K562 (cell line): ENCODE data around the gene ATP13A4. TPM values are rescaled to one million over a fixed set of nuclear protein-coding genes. Genes with fewer than 3 reads are reported as not detected.

Source experiments
- ATAC-seq: fragments of 200-7000 bp; cut with Tn5 transposase; 3 replicates; pipeline ENCODE4 v1.9.1; 2020; ENCODE audit warnings: moderate library complexity
- BruUV-seq: library from RNA; stranded (reverse); fragments of 400-500 nt; replicated peaks from 2 replicates; lab custom pipeline; 2021; lab: Mats Ljungman, UMichigan
- CTCF ChIA-PET: fragments of 300-600 bp; formaldehyde crosslinking; extraction: SDS; loops from one replicate; lab custom pipeline; 2021; ENCODE audit warnings: low intra/inter-chr PET ratio; lab: Yijun Ruan, JAX
- POLR2A ChIA-PET: fragments of 300-600, 350-650 bp; sonication (Branson Sonifier 250); formaldehyde crosslinking; extraction: SDS; loops from one replicate; lab custom pipeline; 2021; ENCODE audit warnings: antibody characterized with exemption, inconsistent platforms; lab: Yijun Ruan, JAX
- DNase-seq, 4 experiments: peaks; one replicate each; pipeline versions ENCODE4 v3.0.0 to v3.0.0-alpha.2; 2011 to 2018; ENCODE audit warnings: low spot score in 3 of 4, mixed read lengths in 3 of 4; ENCODE audit errors: extremely low read depth in 1 of 4
- FAIRE-seq: peaks from 2 replicates; lab custom pipeline; 2011; peaks lifted over from hg19 to GRCh38; lab: Jason Lieb, UNC
- H2AFZ ChIP-seq: 2 replicates; pipeline ENCODE4 v1.6.0; 2011; ENCODE audit warnings: low read depth, low read length, control low read depth, inconsistent platforms
- H3K27ac ChIP-seq: fragments of 200-600 bp; 3 replicates; pipeline ENCODE4 v1.8.0; 2011; ENCODE audit warnings: low read depth, mild to moderate bottlenecking, control low read depth, inconsistent platforms, low read length, moderate library complexity, mixed read lengths; ENCODE audit errors: extremely low read depth
- H3K27me3 ChIP-seq, 2 experiments: fragments of 300-600 bp in 1 of 2; 2 replicates in 1 of 2; 3 replicates in 1 of 2; pipeline versions ENCODE4 v1.6.0 to v1.8.0; 2011; ENCODE audit warnings: inconsistent platforms in 2 of 2, low read length in 2 of 2, mild to moderate bottlenecking in 1 of 2, mixed read lengths in 1 of 2, moderate library complexity in 1 of 2; ENCODE audit not compliant: control insufficient read depth in 2 of 2, insufficient read depth in 2 of 2
- H3K36me3 ChIP-seq: fragments of 300-600 bp; 3 replicates; pipeline ENCODE4 v1.8.0; 2011; ENCODE audit warnings: mild to moderate bottlenecking, low read length, inconsistent platforms; ENCODE audit not compliant: control insufficient read depth, insufficient read depth
- H3K4me1 ChIP-seq, 2 experiments: fragments of 200-600 bp in 1 of 2; replicated peaks in 1 of 2; 2 replicates in 1 of 2; 3 replicates in 1 of 2; pipeline versions ENCODE4 v1.5.1 to v1.8.0; 2011; ENCODE audit warnings: inconsistent platforms in 2 of 2, low read length in 2 of 2, mild to moderate bottlenecking in 1 of 2, mixed read lengths in 1 of 2, moderate library complexity in 1 of 2; ENCODE audit not compliant: control insufficient read depth in 2 of 2, insufficient read depth in 2 of 2
- H3K4me2 ChIP-seq: 2 replicates; pipeline ENCODE4 v1.6.1; 2011; ENCODE audit warnings: low read length, control low read depth, inconsistent platforms, mixed read lengths; ENCODE audit not compliant: insufficient read depth
- H3K4me3 ChIP-seq: fragments of 200-600 bp; sonication (generic), shearing (Covaris generic); 2 replicates; pipeline ENCODE4 v1.5.1; 2016; ENCODE audit warnings: control low read depth, inconsistent platforms
- H3K79me2 ChIP-seq: fragments of 200-600 bp; 3 replicates; pipeline ENCODE4 v1.8.0; 2011; ENCODE audit warnings: low read length, inconsistent platforms; ENCODE audit not compliant: control insufficient read depth, insufficient read depth
- H3K9ac ChIP-seq, 2 experiments: 2 replicates each; pipeline versions ENCODE4 v1.6.0 to v1.6.1; 2011; ENCODE audit warnings: low read depth in 2 of 2, low read length in 2 of 2, control low read depth in 1 of 2, inconsistent platforms in 1 of 2, mild to moderate bottlenecking in 1 of 2, mixed read lengths in 1 of 2; ENCODE audit not compliant: insufficient read depth in 1 of 2
- H3K9me1 ChIP-seq: one replicate; pipeline ENCODE4 v1.6.0; 2011; ENCODE audit warnings: inconsistent platforms, mild to moderate bottlenecking, low read length, moderate library complexity; ENCODE audit not compliant: control insufficient read depth, insufficient read depth
- H3K9me3 ChIP-seq: replicated peaks from 2 replicates; pipeline ENCODE4 v1.5.1; 2011; ENCODE audit warnings: low read depth, low read length, inconsistent platforms; ENCODE audit not compliant: control insufficient read depth, insufficient read depth
- H4K20me1 ChIP-seq: replicated peaks from 2 replicates; pipeline ENCODE4 v1.6.1; 2011; ENCODE audit warnings: low read length, inconsistent platforms, mixed read lengths; ENCODE audit not compliant: control insufficient read depth, insufficient read depth
- ASH1L ChIP-seq: fragments of 450-650 bp; IDR thresholded peaks from 2 replicates; pipeline ENCODE4 v1.6.1; 2018; ENCODE audit warnings: borderline replicate concordance, mild to moderate bottlenecking, low read depth; ENCODE audit not compliant: partially characterized antibody
- CHD7 ChIP-seq: fragments of 200-600 bp; sonication (generic); IDR thresholded peaks from one replicate; pipeline ENCODE4 v1.6.1; 2012; ENCODE audit warnings: mild to moderate bottlenecking, low read depth, low read length, inconsistent platforms
- FOXM1 ChIP-seq, 2 experiments: fragments of 450-650 bp in 1 of 2; sonication (generic) in 1 of 2; formaldehyde crosslinking in 1 of 2; IDR thresholded peaks; 2 replicates each; pipeline versions ENCODE4 v1.6.1 to v1.9.0; 2017 to 2022; ENCODE audit warnings: low read depth in 2 of 2, mild to moderate bottlenecking in 2 of 2, missing genetic modification reagents in 1 of 2, moderate library complexity in 1 of 2
- GABPA ChIP-seq: fragments of 200-800 bp; sonication (Bioruptor generic); conservative IDR thresholded peaks from 2 replicates; pipeline ENCODE4 v1.6.1; 2016; ENCODE audit warnings: low read depth, missing genetic modification characterization, missing compliant biosample characterization
- HDAC6 ChIP-seq: IDR thresholded peaks from 2 replicates; pipeline ENCODE4 v1.6.1; 2012; ENCODE audit warnings: low read depth, mild to moderate bottlenecking, control low read depth, inconsistent platforms, low read length, moderate library complexity
- HES1 ChIP-seq: fragments of 450-650 bp; IDR thresholded peaks from 2 replicates; pipeline ENCODE4 v1.6.1; 2016; ENCODE audit warnings: low read depth, mild to moderate bottlenecking, moderate library complexity
- KDM4B ChIP-seq, 2 experiments: fragments of 450-650 bp in 1 of 2; sonication (generic) in 1 of 2; IDR thresholded peaks; 2 replicates each; pipeline ENCODE4 v1.6.1; 2016 to 2017; ENCODE audit warnings: borderline replicate concordance in 2 of 2, antibody characterized with exemption in 1 of 2, low read depth in 1 of 2, mild to moderate bottlenecking in 1 of 2
- KLF16 ChIP-seq: IDR thresholded peaks from 2 replicates; pipeline ENCODE4 v1.6.1; 2016; ENCODE audit warnings: antibody characterized with exemption
- PURB ChIP-seq: sonication (generic); formaldehyde crosslinking; IDR thresholded peaks from 2 replicates; pipeline ENCODE4 v1.9.0; 2021; ENCODE audit warnings: low read depth, mild to moderate bottlenecking, missing genetic modification reagents
- TCF7 ChIP-seq: sonication (generic); IDR thresholded peaks from 2 replicates; pipeline ENCODE4 v1.6.1; 2016; ENCODE audit warnings: antibody characterized with exemption, borderline replicate concordance
- ZFX ChIP-seq: sonication (generic); formaldehyde crosslinking; IDR thresholded peaks from 2 replicates; pipeline ENCODE4 v1.8.0; 2022; ENCODE audit warnings: mild to moderate bottlenecking, missing genetic modification reagents, moderate library complexity
- ZNF668 ChIP-seq: fragments of 250-450 bp; sonication (Bioruptor Pico); IDR thresholded peaks from 2 replicates; pipeline ENCODE4 v1.8.0; 2022; ENCODE audit warnings: mild to moderate bottlenecking, inconsistent platforms
- in situ Hi-C: fragments of 300-500 bp; cut with MboI; formaldehyde crosslinking; loops from 4 replicates; pipeline ENCODE4 v1.15.0; 2018; ENCODE audit warnings: inconsistent platforms, mixed read lengths
- intact Hi-C: fragments of 100-400 bp; cut with micrococcal nuclease; formaldehyde crosslinking; loops from 2 replicates; pipeline ENCODE4 v1.14.2; 2022
- polyA plus RNA-seq, 8 experiments: library from polyadenylated mRNA; depleted of rRNA in 4 of 8; stranded (reverse) in 5 of 8; unstranded in 3 of 8; fragments of >200 nt; fragmentation: Nextera tagmentation in 2 of 8; fragmentation: Illumina TruSeq in 1 of 8; extraction: Ambion mirVana in 2 of 8; extraction: Trizol in 1 of 8; gene quantifications; 2 replicates each; pipeline versions ENCODE4 v1.2.1 to v1.2.3, GENCODE V29; 2011 to 2014; ENCODE audit warnings: inconsistent platforms in 1 of 8, missing spikeins in 1 of 8
- total RNA-seq, 7 experiments: library from RNA; depleted of rRNA in 6 of 7; stranded (reverse); fragments of >200 nt in 6 of 7; fragmentation: Illumina TruSeq in 2 of 7; extraction: Trizol in 2 of 7; gene quantifications; 2 replicates each; pipeline versions ENCODE4 v1.2.1 to v1.2.3, GENCODE V29; 2011 to 2021; ENCODE audit warnings: low replicate concordance in 1 of 7

ATP13A4 gene
- total and polyA plus RNA-seq, 9 of the 15 experiments (the other 6 are each of a cell fraction or from before 2014, with no cell fraction given) = 0.03 to 0.14 (median 0.07) TPM; not detected in 6

GRCh38 chr3:193400304-193400703, 154.4 kb downstream of the ATP13A4 start:
- Histone ChIP-seq H3K27ac (no peak overlapping the region), H4K20me1 (no peaks in the 10 kb centered on the region), H3K9ac (no peak overlapping the region), H3K9me1 (no peaks in the 10 kb centered on the region), H3K36me3 (no peaks in the 10 kb centered on the region), H3K9me3 (no peaks in the 10 kb centered on the region), H3K4me2 (no peak overlapping the region), H2AFZ (no peak overlapping the region), H3K27me3 (no peaks in the 10 kb centered on the region), H3K4me3 (no peak overlapping the region), H3K4me1 (no peaks in the 10 kb centered on the region), H3K79me2 (no peaks in the 10 kb centered on the region)
- DNase-seq = no peak
- CTCF ChIA-PET = no interaction called here
- POLR2A ChIA-PET = no interaction called here
- FAIRE-seq = no peak
- in situ Hi-C loops (no loop called here), intact Hi-C loops (no loop called here)
- no peak for ATAC-seq
- no TSS peak for BruUV-seq
- TF ChIP-seq KDM4B (IDR thresholded peaks at IDR 0.05; ENCODE audit: borderline replicate concordance in 2 of 2, low read depth in 1 of 2) (no peak), GABPA (tag) (no peak), ZFX (CRISPR knock-in tag) (no peak), HES1 (no peak), ASH1L (no peak), TCF7 (no peak), HDAC6 (no peak), FOXM1 (IDR thresholded peaks at IDR 0.05; ENCODE audit: low read depth) (no peak), FOXM1 (CRISPR knock-in tag; IDR thresholded peaks at IDR 0.05; ENCODE audit: low read depth) (no peak), CHD7 (no peak), KLF16 (no peak), ZNF668 (CRISPR knock-in tag) (no peak), PURB (no peak)
